ENCODE measurements around the gene CALML4. TPM values are rescaled to one million over a fixed set of nuclear protein-coding genes. Genes with fewer than 3 reads are reported as not detected.

CALML4 gene
- total and polyA plus RNA-seq, 4 donors, result 10.4 to 21.7 (median 14.4) TPM

GRCh38 chr15:68220489-68220888, 15.4 kb upstream of the CALML4 start:
- WGBS, 2 donors, result 93 to 98% methylated on average over 2 of the region's 2 CpGs
- no peak for DNase-seq
- Histone ChIP-seq H3K27ac (ENCODE audit: low read depth in 1 of 2, low read length in 1 of 2) (no peak overlapping the region), H3K9ac (ENCODE audit: insufficient read depth in 1 of 2, low read length in 2 of 2) (no peak overlapping the region), H3K27me3 (ENCODE audit: control insufficient read depth in 3 of 3, insufficient read depth in 3 of 3, low read length in 2 of 3) (no peaks in the 10 kb centered on the region), H3K4me1 (ENCODE audit: control insufficient read depth in 5 of 5, insufficient read depth in 5 of 5, low read length in 5 of 5) (peaks cover 0 to 2% (median 0%) of the 10 kb centered on the region in 5 donors), H3K4me3 (no peak overlapping the region), H3K9me3 (ENCODE audit: control insufficient read depth in 4 of 4, insufficient read depth in 3 of 4, low read length in 3 of 4) (no peaks in the 10 kb centered on the region), H3K36me3 (ENCODE audit: control insufficient read depth in 4 of 4, insufficient read depth in 4 of 4, low read length in 4 of 4) (peaks cover 0 to 6% (median 3%) of the 10 kb centered on the region in 4 donors)
- ATAC-seq (ENCODE audit: insufficient read depth, low FRiP score), result no peak
- TF ChIP-seq CTCF (IDR thresholded peaks at IDR 0.05; ENCODE audit: control extremely low read depth, extremely low read depth), result no peak

DNA sequence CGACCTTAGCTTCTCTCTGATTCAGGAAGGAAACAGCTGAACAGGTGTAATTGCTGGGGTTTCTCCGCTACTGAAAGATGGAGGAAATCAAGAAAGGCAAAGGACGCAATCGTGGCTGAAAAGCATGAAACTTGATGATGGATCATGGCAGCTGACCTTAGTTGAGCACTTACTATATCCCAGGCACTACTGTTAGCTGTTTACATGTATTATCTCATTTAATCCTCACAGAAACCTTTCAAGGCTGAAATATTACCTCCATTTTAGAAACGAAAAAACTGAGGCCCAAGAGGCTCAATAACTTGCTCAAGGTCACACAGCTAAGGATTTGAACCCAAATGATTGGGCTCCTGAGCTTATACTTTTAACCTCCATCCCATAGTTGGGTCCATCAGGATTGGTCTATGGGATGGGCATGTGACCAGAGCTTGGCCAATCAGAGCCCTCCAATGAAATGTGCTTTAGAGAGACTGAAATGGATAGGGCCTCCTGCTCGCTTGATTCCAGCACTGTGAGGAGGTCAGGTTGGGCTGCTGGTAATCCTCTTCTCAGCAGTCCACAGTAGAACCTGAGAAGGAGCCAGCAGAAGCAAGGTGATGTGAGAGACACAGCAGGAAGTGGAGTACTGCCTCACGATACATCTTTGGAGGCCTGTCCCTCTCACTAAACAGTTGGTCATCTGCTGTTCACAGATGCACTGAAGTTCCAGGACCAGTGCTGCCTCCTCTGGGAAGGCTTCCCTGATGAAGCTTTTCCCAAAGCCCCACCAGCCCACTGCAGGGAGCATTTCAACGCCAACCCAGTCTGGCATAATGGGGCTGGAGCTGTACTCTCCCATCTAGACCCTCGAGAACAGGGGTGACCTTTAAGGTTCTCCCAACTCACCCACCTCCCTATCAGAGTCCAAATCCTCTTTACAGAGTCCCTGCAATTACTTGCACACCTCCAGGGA, 14.0 kb upstream of the CALML4 start:
- WGBS, 2 donors, result 89 to 95% methylated on average over 9 of the region's 9 CpGs
- Histone ChIP-seq H3K9me3 (ENCODE audit: control insufficient read depth in 4 of 4, insufficient read depth in 3 of 4, low read length in 3 of 4) (no peaks in the 10 kb centered on the region), H3K4me3 (no peak overlapping the region), H3K9ac (ENCODE audit: insufficient read depth in 1 of 2, low read length in 2 of 2) (no peak overlapping the region), H3K27me3 (ENCODE audit: control insufficient read depth in 3 of 3, insufficient read depth in 3 of 3, low read length in 2 of 3) (no peaks in the 10 kb centered on the region), H3K27ac (ENCODE audit: low read depth in 1 of 2, low read length in 1 of 2) (no peak overlapping the region), H3K36me3 (ENCODE audit: control insufficient read depth in 4 of 4, insufficient read depth in 4 of 4, low read length in 4 of 4) (peaks cover 0 to 6% (median 3%) of the 10 kb centered on the region in 4 donors), H3K4me1 (ENCODE audit: control insufficient read depth in 5 of 5, insufficient read depth in 5 of 5, low read length in 5 of 5) (peaks cover 0 to 3% (median 0%) of the 10 kb centered on the region in 5 donors)
- no peak for TF ChIP-seq CTCF (IDR thresholded peaks at IDR 0.05; ENCODE audit: control extremely low read depth, extremely low read depth)
- DNase-seq (no peak), ATAC-seq (ENCODE audit: insufficient read depth, low FRiP score) (no peak)

DNA sequence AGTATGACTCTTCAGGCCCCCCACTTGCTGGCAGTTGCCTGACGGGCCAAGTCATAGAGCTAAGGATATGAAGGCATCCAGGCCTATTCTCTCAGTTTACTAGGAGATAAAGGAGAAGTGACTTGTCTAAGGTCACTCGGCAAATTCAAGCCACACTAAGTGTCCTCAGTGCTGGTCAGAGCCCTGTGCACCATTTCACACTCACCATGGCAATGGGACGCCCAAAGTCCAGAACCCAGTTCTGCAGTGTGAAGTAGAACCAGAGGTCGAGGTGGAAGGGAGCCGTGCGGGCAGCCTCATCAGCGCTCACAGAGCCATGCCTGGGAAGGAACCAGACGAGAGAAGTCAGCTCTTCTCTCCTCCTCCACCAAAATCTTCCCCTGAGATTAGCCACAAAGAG, 13.2 kb upstream of the CALML4 start:
- Histone ChIP-seq H3K9ac (ENCODE audit: insufficient read depth in 1 of 2, low read length in 2 of 2) (no peak overlapping the region), H3K27ac (ENCODE audit: low read depth in 1 of 2, low read length in 1 of 2) (no peak overlapping the region), H3K27me3 (ENCODE audit: control insufficient read depth in 3 of 3, insufficient read depth in 3 of 3, low read length in 2 of 3) (no peaks in the 10 kb centered on the region), H3K4me3 (no peak overlapping the region), H3K4me1 (ENCODE audit: control insufficient read depth in 5 of 5, insufficient read depth in 5 of 5, low read length in 5 of 5) (peaks cover 0 to 3% (median 0%) of the 10 kb centered on the region in 5 donors), H3K9me3 (ENCODE audit: control insufficient read depth in 4 of 4, insufficient read depth in 3 of 4, low read length in 3 of 4) (no peaks in the 10 kb centered on the region), H3K36me3 (ENCODE audit: control insufficient read depth in 4 of 4, insufficient read depth in 4 of 4, low read length in 4 of 4) (peaks cover 0 to 6% (median 5%) of the 10 kb centered on the region in 4 donors)
- no peak for TF ChIP-seq CTCF (IDR thresholded peaks at IDR 0.05; ENCODE audit: control extremely low read depth, extremely low read depth)
- no peak for ATAC-seq (ENCODE audit: insufficient read depth, low FRiP score)
- DNase-seq, result no peak
- WGBS, 2 donors, result 98% methylated on average over 8 of the region's 8 CpGs

All from lung (tissue), 12 donors.